Testis (tissue), 3 donors: ENCODE results near the gene CNR2. TPM values are rescaled to one million over a fixed set of nuclear protein-coding genes. Genes with fewer than 3 reads are reported as not detected.

Experiments used
- DNase-seq: peaks from one replicate; pipeline ENCODE4 v3.0.0-alpha.2; 2019
- H3K27ac ChIP-seq, 2 donors: fragments of 200-600 bp; sonication (generic); one replicate each; pipeline ENCODE4 v1.5.1; 2019
- H3K27me3 ChIP-seq: fragments of 200-600 bp; sonication (generic); one replicate; pipeline ENCODE4 v1.5.1; 2019
- H3K36me3 ChIP-seq: fragments of 200-600 bp; sonication (generic); one replicate; pipeline ENCODE4 v1.5.1; 2017; ENCODE audit warnings: low read depth; ENCODE audit errors: missing control alignments
- H3K4me1 ChIP-seq: fragments of 200-600 bp; sonication (generic); one replicate; pipeline ENCODE4 v1.5.1; 2019
- H3K4me3 ChIP-seq, 2 donors: fragments of 200-600 bp; sonication (generic); one replicate each; pipeline ENCODE4 v1.5.1; 2017 to 2019
- H3K9me3 ChIP-seq: fragments of 200-600 bp; sonication (generic); one replicate; pipeline ENCODE4 v1.5.1; 2017
- POLR2A ChIP-seq: fragments of 450-650 bp; IDR thresholded peaks from one replicate; pipeline ENCODE4 v1.6.1; 2017; ENCODE audit warnings: antibody characterized with exemption, mild to moderate bottlenecking, moderate library complexity
- WGBS, 2 donors: methylation state at CpG; one replicate each; pipeline ENCODE4 v1.1.5; 2018; 5-methylcytosine and 5-hydroxymethylcytosine counted together
- intact Hi-C: fragments of 100-400 bp; cut with DNase I; formaldehyde crosslinking; loops from one replicate; pipeline ENCODE4 v1.15.1; 2023; ENCODE audit warnings: low total_unique reads
- polyA plus RNA-seq: library from polyadenylated mRNA; stranded (reverse); fragments of 350-450 nt; fragmentation: Illumina TruSeq; extraction: RNeasy Lipid Tissue Mini Kit (QIAGEN cat#74804); gene quantifications from one replicate; pipeline ENCODE4 v1.2.3, GENCODE V29; 2014; ENCODE audit warnings: low read depth, low replicate concordance; ENCODE audit not compliant: insufficient read depth
- total RNA-seq, 2 donors: library from RNA; depleted of rRNA; stranded (reverse); fragments of >200 nt; gene quantifications; one replicate each; pipeline ENCODE4 v1.2.3, GENCODE V29; 2016
- TF ChIP-seq, protein P1 (sequence below), 3 experiments: fragments of 450-650 bp in 2 of 3; fragments of 200-600 bp in 1 of 3; sonication (generic) in 1 of 3; IDR thresholded peaks; one replicate each; pipeline ENCODE4 v1.5.1; 2016 to 2019; ENCODE audit warnings: antibody characterized with exemption in 3 of 3, mild to moderate bottlenecking in 2 of 3, moderate library complexity in 1 of 3

CNR2 gene
- total and polyA plus RNA-seq, 3 donors from 2014 or later, result 0.06 to 0.20 (median 0.08) TPM

DNA sequence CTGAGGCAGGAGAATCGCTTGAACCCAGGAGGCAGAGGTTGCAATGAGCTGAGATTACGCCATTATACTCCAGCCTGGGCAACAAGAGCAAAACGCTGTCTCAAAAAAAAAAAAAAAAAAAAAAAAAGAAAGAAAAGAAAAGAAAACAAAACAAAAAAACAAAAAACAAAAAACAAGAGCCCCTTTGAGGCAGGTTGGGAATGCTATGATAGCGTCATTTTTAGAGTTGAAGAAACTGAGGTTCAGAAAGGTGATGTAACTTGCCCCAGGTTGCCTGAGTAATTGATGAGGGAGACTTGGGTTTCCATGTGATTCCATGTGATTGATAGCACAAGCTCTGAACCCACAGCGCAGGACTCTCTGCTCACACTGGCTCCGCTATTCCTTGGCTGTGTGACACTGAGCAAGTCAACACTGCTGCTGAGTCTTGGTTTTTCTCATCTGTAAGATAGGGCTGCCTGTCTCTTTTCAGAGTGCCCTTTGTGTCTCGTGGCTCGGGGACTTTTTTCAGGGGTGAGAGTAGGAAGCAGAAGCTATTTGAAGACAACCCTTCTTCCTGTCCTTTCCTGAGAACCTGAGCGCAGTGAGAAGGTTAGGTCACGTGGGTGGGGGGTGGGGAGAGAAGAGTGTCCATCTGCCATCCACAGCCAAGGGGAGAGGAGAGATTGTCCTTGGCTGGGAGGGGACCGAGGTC lies 2.5 kb downstream of the CNR2 start:
- DNase-seq, result no peak
- no peaks in the 10 kb centered on the region for H3K9me3 ChIP-seq
- H3K4me1 ChIP-seq, result no peaks in the 10 kb centered on the region
- 81 to 87% methylated on average over 11 of the region's 11 CpGs for WGBS, 2 donors
- intact Hi-C loops, result no loop called here
- H3K27me3 ChIP-seq, result no peaks in the 10 kb centered on the region
- no peak for TF ChIP-seq POLR2A
- TF ChIP-seq, protein P1, sequence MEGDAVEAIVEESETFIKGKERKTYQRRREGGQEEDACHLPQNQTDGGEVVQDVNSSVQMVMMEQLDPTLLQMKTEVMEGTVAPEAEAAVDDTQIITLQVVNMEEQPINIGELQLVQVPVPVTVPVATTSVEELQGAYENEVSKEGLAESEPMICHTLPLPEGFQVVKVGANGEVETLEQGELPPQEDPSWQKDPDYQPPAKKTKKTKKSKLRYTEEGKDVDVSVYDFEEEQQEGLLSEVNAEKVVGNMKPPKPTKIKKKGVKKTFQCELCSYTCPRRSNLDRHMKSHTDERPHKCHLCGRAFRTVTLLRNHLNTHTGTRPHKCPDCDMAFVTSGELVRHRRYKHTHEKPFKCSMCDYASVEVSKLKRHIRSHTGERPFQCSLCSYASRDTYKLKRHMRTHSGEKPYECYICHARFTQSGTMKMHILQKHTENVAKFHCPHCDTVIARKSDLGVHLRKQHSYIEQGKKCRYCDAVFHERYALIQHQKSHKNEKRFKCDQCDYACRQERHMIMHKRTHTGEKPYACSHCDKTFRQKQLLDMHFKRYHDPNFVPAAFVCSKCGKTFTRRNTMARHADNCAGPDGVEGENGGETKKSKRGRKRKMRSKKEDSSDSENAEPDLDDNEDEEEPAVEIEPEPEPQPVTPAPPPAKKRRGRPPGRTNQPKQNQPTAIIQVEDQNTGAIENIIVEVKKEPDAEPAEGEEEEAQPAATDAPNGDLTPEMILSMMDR (IDR thresholded peaks at IDR 0.05), result no peak
- no peaks in the 10 kb centered on the region for H3K36me3 ChIP-seq
- H3K4me3 ChIP-seq, result no peak overlapping the region
- H3K27ac ChIP-seq, result no peak overlapping the region

DNA sequence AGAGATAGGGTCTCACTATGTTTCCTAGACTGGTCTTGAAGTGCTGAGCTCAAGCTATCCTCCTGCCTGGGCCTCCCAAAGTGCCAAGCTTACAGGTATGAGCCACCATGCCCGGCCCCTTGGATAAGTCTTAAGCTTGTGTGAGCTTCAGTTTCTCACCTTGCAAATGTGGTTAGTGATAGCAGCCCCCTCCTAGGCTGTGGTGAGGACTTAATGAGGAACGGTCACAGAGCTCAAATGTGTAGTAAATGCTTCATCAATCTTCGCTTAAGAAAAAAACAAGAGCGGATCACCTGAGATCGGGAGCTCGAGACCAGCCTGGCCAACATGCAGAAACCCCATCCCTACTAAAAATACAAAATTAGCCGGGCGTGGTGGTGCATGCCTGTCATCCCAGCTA lies 3.0 kb downstream of the CNR2 start:
- WGBS, 2 donors, result 94% methylated on average over 8 of the region's 8 CpGs
- no peaks in the 10 kb centered on the region for H3K27me3 ChIP-seq
- TF ChIP-seq POLR2A, result no peak
- TF ChIP-seq, protein P1 (IDR thresholded peaks at IDR 0.05), result no peak
- no peak overlapping the region for H3K4me3 ChIP-seq
- no peak for DNase-seq
- H3K27ac ChIP-seq, result no peak overlapping the region
- H3K36me3 ChIP-seq, result no peaks in the 10 kb centered on the region
- H3K9me3 ChIP-seq, result no peaks in the 10 kb centered on the region
- H3K4me1 ChIP-seq, result no peaks in the 10 kb centered on the region
- intact Hi-C loops, result no loop called here

DNA sequence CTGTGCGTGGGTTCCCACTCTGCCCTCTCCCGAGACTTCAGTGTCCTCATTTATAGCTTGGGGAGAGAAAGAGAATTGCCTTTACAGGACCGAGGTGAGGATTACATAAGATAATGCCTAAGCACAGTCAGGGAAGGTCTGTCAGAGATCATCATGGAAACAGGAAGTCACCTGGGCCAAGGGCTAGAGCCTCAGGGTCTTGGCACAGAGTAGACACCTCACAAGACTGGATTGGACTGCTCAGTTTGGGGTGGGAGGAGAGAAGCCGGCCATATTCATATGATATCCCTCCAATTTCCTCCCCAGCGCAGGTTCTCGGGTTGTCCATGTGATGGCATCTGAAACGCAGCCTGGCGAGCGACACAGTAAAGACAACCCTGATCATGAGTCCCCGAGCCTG lies 3.8 kb downstream of the CNR2 start:
- 78 to 80% methylated on average over 10 of the region's 10 CpGs for WGBS, 2 donors
- no peak for DNase-seq
- no peak for TF ChIP-seq POLR2A
- TF ChIP-seq, protein P1 (IDR thresholded peaks at IDR 0.05), result no peak
- Histone ChIP-seq H3K4me1 (no peaks in the 10 kb centered on the region), H3K9me3 (no peaks in the 10 kb centered on the region), H3K27ac (no peak overlapping the region), H3K4me3 (no peak overlapping the region), H3K36me3 (no peaks in the 10 kb centered on the region), H3K27me3 (no peaks in the 10 kb centered on the region)
- intact Hi-C loops, result no loop called here

- TF ChIP-seq, protein P1 (IDR thresholded peaks at IDR 0.05), result no peak
- TF ChIP-seq POLR2A, result no peak
- H3K27ac ChIP-seq, result no peak overlapping the region
- H3K36me3 ChIP-seq, result no peaks in the 10 kb centered on the region
- no peaks in the 10 kb centered on the region for H3K4me1 ChIP-seq
- no peak for DNase-seq
- 25 to 51% methylated on average over 9 of the region's 9 CpGs for WGBS, 2 donors
- H3K27me3 ChIP-seq, result no peaks in the 10 kb centered on the region
- H3K4me3 ChIP-seq, result no peak overlapping the region
- no peaks in the 10 kb centered on the region for H3K9me3 ChIP-seq
- intact Hi-C loops, result no loop called here
Observed at GRCh38 chr1:23908453-23909341, 4.5 kb downstream of the CNR2 start.
